Hematopoietic multipotent progenitor cell treated with erythropoietin and hydrocortisone succinate and interleukin-3 and kit ligand, for 15 days (in vitro differentiated cells): ENCODE results near the gene HORMAD1.
"Not testable (repeated sequence)": the region's sequence is repeated elsewhere in the genome, so short reads cannot be mapped to it uniquely, and the experiment has no call there.

Source experiments
- DNase-seq: peaks from one replicate; pipeline ENCODE4 v3.0.0-alpha.2; 2015; ENCODE audit warnings: low spot score

HORMAD1 gene

GRCh38 chr1:150696995-150697927, 23.4 kb downstream of the HORMAD1 start, which contains the start of gene GOLPH3L:
GOLPH3L (minus strand) TSS chr1:150697154; CDS start chr1:150694838, 2,316 bp downstream.
- peak; percentile 96 for DNase-seq

GRCh38 chr1:150696590-150696989, 24.1 kb downstream of the HORMAD1 start:
- DNase-seq, result no peak

- no peak for DNase-seq
Observed at GRCh38 chr1:150696162-150696561, 24.5 kb downstream of the HORMAD1 start.

- DNase-seq, result no peak
Observed at GRCh38 chr1:150695561-150695960, 25.1 kb downstream of the HORMAD1 start.

- no peak for DNase-seq
Observed at GRCh38 chr1:150692720-150693119, 28.0 kb downstream of the HORMAD1 start.

GRCh38 chr1:150688763-150689162, 31.9 kb downstream of the HORMAD1 start:
- DNase-seq, result no peak

GRCh38 chr1:150686275-150686674, 34.4 kb downstream of the HORMAD1 start:
- DNase-seq, result no peak

GRCh38 chr1:150683914-150684313, 36.8 kb downstream of the HORMAD1 start:
- DNase-seq, result no peak

- DNase-seq, result no peak
Observed at GRCh38 chr1:150678988-150679387, 41.7 kb downstream of the HORMAD1 start.

- DNase-seq, result no peak
Observed at GRCh38 chr1:150674881-150675280, 45.8 kb downstream of the HORMAD1 start.

- no peak for DNase-seq
Observed at GRCh38 chr1:150663321-150663720, 57.4 kb downstream of the HORMAD1 start.

GRCh38 chr1:150662811-150663210, 57.9 kb downstream of the HORMAD1 start:
- no peak for DNase-seq

- no peak for DNase-seq
Observed at GRCh38 chr1:150661156-150661555, 59.5 kb downstream of the HORMAD1 start.

- DNase-seq, result no peak
Observed at GRCh38 chr1:150660584-150660983, 60.1 kb downstream of the HORMAD1 start.

- not testable (repeated sequence) for DNase-seq
Observed at GRCh38 chr1:150657064-150657463, 63.6 kb downstream of the HORMAD1 start.

GRCh38 chr1:150654635-150655034, 66.1 kb downstream of the HORMAD1 start:
- not testable (repeated sequence) for DNase-seq

GRCh38 chr1:150650193-150650592, 70.5 kb downstream of the HORMAD1 start:
- DNase-seq, result no peak

- no peak for DNase-seq
Observed at GRCh38 chr1:150649441-150650075, 71.1 kb downstream of the HORMAD1 start.
